Astrocyte of the spinal cord (primary cell): ENCODE results near the gene HJURP.

Experiments used
- DNase-seq: peaks from one replicate; pipeline ENCODE4 v3.0.0; 2011; ENCODE audit warnings: low read depth, low spot score
- H3K4me3 ChIP-seq: 2 replicates; pipeline ENCODE4 v1.5.1; 2011; ENCODE audit warnings: low read depth, mild to moderate bottlenecking, low read length, moderate library complexity
- in situ Hi-C: cut with HindIII; loops from 2 replicates; pipeline ENCODE4 v1.10.0; 2017; ENCODE audit warnings: low sequenced_read_pairs
- TF ChIP-seq, protein P1 (sequence below): IDR thresholded peaks from 2 replicates; pipeline ENCODE4 v1.5.1; 2012; ENCODE audit warnings: low read depth, mild to moderate bottlenecking, low read length, inconsistent platforms

The HJURP gene

DNA sequence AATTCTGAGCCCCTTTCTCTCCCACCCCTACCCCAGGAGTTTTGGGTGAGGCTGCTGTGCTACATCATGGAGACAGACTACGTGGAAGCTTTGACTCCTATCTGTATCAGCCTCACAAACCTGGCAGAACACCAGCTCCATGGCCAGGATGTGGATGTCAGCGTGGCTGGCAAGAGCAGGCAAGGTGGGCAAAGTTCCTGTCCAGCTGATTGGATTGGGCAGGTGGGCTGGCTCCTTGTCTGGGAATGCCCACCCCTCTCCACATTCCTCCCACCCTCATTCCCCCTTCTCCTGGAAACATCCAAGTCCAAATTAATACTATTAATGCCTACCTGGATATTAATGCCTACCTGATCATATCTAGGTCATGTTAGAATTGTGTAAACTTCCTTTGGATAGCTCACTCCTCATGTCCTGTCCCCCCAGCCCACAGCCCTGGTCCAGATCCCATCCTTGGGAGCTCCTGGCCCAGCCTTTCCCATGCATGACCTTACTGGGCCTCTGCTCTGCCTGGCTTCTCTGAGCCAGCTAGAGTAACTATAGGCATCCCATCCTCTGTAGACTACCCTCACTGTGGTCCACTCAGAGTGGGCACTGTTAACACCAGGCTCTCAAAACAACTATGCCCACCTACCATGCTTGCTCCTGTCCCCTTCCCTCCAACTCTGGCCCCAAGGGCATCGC lies 52.1 kb downstream of the HJURP start:
- in situ Hi-C loops = no loop called here
- DNase-seq = no peak
- TF ChIP-seq, protein P1, sequence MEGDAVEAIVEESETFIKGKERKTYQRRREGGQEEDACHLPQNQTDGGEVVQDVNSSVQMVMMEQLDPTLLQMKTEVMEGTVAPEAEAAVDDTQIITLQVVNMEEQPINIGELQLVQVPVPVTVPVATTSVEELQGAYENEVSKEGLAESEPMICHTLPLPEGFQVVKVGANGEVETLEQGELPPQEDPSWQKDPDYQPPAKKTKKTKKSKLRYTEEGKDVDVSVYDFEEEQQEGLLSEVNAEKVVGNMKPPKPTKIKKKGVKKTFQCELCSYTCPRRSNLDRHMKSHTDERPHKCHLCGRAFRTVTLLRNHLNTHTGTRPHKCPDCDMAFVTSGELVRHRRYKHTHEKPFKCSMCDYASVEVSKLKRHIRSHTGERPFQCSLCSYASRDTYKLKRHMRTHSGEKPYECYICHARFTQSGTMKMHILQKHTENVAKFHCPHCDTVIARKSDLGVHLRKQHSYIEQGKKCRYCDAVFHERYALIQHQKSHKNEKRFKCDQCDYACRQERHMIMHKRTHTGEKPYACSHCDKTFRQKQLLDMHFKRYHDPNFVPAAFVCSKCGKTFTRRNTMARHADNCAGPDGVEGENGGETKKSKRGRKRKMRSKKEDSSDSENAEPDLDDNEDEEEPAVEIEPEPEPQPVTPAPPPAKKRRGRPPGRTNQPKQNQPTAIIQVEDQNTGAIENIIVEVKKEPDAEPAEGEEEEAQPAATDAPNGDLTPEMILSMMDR = no peak
- H3K4me3 ChIP-seq = no peak overlapping the region

DNA sequence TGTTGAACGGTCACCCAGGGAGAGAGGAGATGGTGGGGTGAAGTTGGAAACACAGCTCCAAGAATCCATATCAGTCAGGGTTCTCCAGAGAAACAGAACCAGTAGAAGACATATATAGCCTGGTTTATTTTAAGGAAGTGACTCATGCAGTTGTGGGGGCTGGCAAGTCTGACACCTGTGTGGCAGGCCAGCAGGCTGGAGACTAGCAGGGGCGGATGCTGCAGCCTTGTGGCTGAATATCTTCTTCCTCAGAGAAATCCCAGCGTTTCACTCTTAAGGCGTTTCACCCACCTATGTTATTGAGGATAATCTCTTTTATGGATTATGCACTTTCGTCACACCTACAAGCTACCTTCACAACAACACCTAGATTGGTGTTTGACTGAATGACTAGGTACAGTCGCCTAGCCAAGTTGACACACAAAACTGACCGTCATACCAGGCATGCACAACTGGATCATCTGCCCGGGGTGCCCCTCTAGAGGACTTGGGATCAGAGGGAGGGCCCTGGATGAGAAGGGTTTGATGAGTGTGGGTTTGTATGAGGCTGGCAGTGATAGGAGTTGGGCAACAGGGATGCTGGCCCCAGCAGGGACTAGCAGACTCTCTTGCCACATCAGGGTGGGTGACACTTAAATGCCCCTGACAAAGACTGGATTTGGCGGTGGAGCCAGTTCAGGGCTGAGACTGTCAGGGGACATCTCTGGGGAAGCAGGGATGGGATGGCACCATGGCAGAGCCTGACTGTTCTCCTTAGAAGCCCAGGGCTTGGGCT lies 52.8 kb downstream of the HJURP start:
- in situ Hi-C loops = no loop called here
- TF ChIP-seq, protein P1 = no peak
- no peak for DNase-seq
- H3K4me3 ChIP-seq = no peak overlapping the region

DNA sequence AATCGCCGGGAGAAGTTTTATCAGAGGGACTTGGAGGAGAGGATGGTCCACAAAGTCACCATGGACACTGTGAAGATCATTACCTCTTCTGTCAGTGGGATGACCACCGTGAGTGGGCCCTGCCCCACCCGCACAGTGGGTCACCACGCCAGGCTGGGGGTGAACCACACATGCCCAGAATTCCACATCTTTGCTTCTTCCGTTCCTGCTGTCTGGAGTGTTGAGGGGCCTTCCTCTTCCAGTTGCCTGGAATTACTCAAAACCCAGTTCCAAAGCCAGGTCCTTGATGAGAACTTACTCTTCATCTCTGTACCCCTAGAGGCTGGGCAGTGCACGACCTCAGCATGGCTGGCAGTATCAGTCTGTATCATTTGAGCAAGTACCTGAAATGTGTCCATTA lies 54.1 kb downstream of the HJURP start:
- no peak overlapping the region for H3K4me3 ChIP-seq
- TF ChIP-seq, protein P1 = no peak
- no peak for DNase-seq
- in situ Hi-C loops = no loop called here

DNA sequence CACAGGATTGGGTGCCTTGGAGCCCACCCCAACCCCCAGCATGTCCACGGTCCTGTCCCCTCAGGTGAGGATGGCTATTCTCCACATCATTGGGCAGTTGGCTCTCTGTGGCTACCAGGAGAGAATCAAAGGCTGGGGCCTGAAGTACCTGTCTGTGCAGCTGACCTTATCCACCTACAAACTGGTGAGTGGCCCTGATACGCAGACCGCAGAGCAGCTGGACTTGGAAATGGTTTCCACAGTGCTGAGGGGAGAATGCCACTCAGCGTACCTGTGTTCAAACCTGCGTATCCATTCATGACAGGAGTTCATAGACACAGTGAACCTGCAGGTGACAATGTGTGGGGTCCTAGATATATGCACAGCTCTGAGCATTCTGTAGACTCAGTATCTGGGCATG lies 54.6 kb downstream of the HJURP start:
- H3K4me3 ChIP-seq = no peak overlapping the region
- DNase-seq = no peak
- TF ChIP-seq, protein P1 = no peak
- in situ Hi-C loops = no loop called here

DNA sequence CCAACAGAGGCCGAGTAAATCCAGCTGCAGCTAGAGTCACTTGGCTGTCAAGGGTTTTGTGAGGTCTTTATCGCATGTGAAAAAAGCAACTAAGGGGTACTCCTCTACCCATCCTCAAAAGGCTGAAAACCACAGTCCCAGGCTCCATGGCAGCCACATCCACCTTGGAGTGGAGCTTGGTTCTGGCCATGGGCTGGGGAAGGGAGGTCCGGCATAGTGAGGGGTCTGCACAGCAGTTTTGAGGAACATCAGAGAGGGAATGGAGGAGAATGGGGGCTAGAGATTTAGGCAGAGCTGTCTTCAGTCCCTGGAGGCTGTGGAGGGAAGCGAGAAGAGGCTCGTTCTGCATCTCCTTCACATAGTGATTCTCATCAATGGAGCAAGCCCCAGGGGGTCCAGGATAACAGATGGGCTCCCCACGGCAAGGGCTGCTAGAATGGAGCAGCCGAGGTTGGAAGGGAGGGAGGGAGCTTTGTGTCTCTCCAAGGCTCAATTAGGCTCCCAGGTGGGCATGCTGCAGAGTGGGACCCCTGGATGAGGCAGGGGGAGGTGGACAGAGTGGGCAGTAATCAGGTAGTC lies 55.2 kb downstream of the HJURP start:
- no peak overlapping the region for H3K4me3 ChIP-seq
- no peak for DNase-seq
- in situ Hi-C loops = no loop called here
- TF ChIP-seq, protein P1 = no peak

DNA sequence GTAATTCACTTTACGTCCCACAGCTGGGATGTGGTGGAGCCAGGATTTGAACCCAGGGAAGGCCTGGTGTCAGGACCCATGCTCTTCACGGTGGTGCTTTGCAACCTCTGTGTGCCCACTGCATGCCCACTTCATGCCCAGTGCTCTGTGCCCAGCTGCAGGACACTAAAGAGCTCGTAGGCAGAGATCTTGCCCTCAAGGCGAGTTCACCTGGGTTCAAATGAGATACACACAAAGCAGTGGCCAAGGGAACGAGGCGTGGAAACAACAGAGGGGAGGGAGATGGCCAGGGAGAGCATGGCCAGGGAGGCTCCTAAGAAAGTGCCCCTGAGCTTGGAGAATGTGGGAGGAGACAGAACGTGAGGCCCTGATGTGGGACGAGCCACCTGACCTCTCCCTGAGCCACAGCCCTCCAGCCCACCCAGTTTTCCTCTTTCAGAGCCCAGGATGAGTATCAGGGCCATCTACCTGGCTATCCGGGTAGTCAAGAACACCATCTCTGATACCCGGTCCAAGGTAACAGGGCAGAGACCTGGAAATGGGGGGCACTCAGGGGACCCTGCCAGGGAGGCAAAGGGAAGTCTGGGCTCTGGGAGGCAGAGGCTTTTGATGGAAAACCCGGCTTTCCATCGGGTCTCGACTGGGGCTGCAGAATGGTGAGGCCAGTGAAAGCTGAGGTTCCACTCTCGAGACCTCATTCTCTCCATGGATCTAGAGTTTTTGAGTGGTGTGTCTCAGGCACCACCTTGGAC lies 55.8 kb downstream of the HJURP start:
- no peak overlapping the region for H3K4me3 ChIP-seq
- TF ChIP-seq, protein P1 = no peak
- DNase-seq = no peak
- in situ Hi-C loops = no loop called here
